ENCODE measurements around the gene MT1M.

Gene MT1M

GRCh38 chr16:56606071-56606475, 26.4 kb upstream of the MT1M start:
- no peak for DNase-seq (ENCODE audit: low spot score)
- no peak for TF ChIP-seq CTCF (IDR thresholded peaks at IDR 0.05; ENCODE audit: extremely low read depth, missing control alignments)

- no peak for TF ChIP-seq CTCF (IDR thresholded peaks at IDR 0.05; ENCODE audit: extremely low read depth, missing control alignments)
- DNase-seq (ENCODE audit: low spot score), result no peak
Observed at GRCh38 chr16:56606476-56607108, 25.9 kb upstream of the MT1M start.

GRCh38 chr16:56607109-56607618, 25.3 kb upstream of the MT1M start:
- no peak for TF ChIP-seq CTCF (IDR thresholded peaks at IDR 0.05; ENCODE audit: extremely low read depth, missing control alignments)
- no peak for DNase-seq (ENCODE audit: low spot score)

- DNase-seq (ENCODE audit: low spot score), result no peak
- TF ChIP-seq CTCF (IDR thresholded peaks at IDR 0.05; ENCODE audit: extremely low read depth, missing control alignments), result no peak
Observed at GRCh38 chr16:56607675-56608042, 24.8 kb upstream of the MT1M start.

GRCh38 chr16:56608043-56608875, 24.2 kb upstream of the MT1M start, which contains the start of gene MT2A:
MT2A (plus strand) TSS chr16:56608584; CDS start chr16:56608656, 72 bp downstream.
- DNase-seq (ENCODE audit: low spot score), result peak; percentile 96
- no peak for TF ChIP-seq CTCF (IDR thresholded peaks at IDR 0.05; ENCODE audit: extremely low read depth, missing control alignments)

- TF ChIP-seq CTCF (IDR thresholded peaks at IDR 0.05; ENCODE audit: extremely low read depth, missing control alignments), result no peak
- no peak for DNase-seq (ENCODE audit: low spot score)
Observed at GRCh38 chr16:56608876-56609462, 23.5 kb upstream of the MT1M start.

- DNase-seq (ENCODE audit: low spot score), result peak; percentile 84
- TF ChIP-seq CTCF (IDR thresholded peaks at IDR 0.05; ENCODE audit: extremely low read depth, missing control alignments), result no peak
Observed at GRCh38 chr16:56609463-56609921, 23.0 kb upstream of the MT1M start.
